ENCODE results near the gene SIPA1L3. TPM values are rescaled to one million over a fixed set of nuclear protein-coding genes. Genes with fewer than 3 reads are reported as not detected.

Gene SIPA1L3
- total and polyA plus RNA-seq, 9 of the 15 experiments (the other 6 are each of a cell fraction or from before 2014, with no cell fraction given), result 0.01 to 6.1 (median 2.5) TPM

GRCh38 chr19:38190061-38190460, 283.1 kb downstream of the SIPA1L3 start:
- CTCF ChIA-PET (ENCODE audit: low intra/inter-chr PET ratio), result no interaction called here
- Histone ChIP-seq H3K36me3 (ENCODE audit: control insufficient read depth, insufficient read depth, low read length) (no peaks in the 10 kb centered on the region), H3K79me2 (ENCODE audit: control insufficient read depth, insufficient read depth, low read length) (no peaks in the 10 kb centered on the region), H3K9me1 (ENCODE audit: control insufficient read depth, insufficient read depth, low read length) (no peaks in the 10 kb centered on the region), H3K9me3 (replicated peaks; ENCODE audit: control insufficient read depth, insufficient read depth, low read depth, low read length) (no peaks in the 10 kb centered on the region), H3K4me3 (no peak overlapping the region), H2AFZ (ENCODE audit: low read depth, low read length) (peak overlapping the region; percentile 37; the same call in 1 of the 2 replicates), H4K20me1 (replicated peaks; ENCODE audit: control insufficient read depth, insufficient read depth, low read length) (no peaks in the 10 kb centered on the region), H3K4me1 (replicated peaks in 1 of 2; ENCODE audit: control insufficient read depth in 2 of 2, insufficient read depth in 2 of 2, low read length in 2 of 2) (peaks cover 0 to 16% of the 10 kb centered on the region in 2 experiments; a peak in 2 of 5 replicates), H3K27ac (ENCODE audit: extremely low read depth, low read depth, low read length) (no peak overlapping the region), H3K4me2 (ENCODE audit: insufficient read depth, low read length) (no peak overlapping the region), H3K27me3 (ENCODE audit: control insufficient read depth in 2 of 2, insufficient read depth in 2 of 2, low read length in 2 of 2) (no peaks in the 10 kb centered on the region; a peak in 2 of 5 replicates), H3K9ac (ENCODE audit: insufficient read depth in 1 of 2, low read depth in 2 of 2, low read length in 2 of 2) (peak overlapping the region in 1 of 2 experiments; percentile 52; a peak in 1 of 4 replicates)
- TF ChIP-seq TAF1 (IDR thresholded peaks at IDR 0.05; ENCODE audit: control insufficient read depth, extremely low read depth, insufficient read depth, low read length, severe bottlenecking), result no peak
- no peak for TF ChIP-seq SRSF7 (optimal IDR thresholded peaks at IDR 0.05; ENCODE audit: low read depth, low read length)
- no peak for TF ChIP-seq CBFA2T2 (conservative IDR thresholded peaks at IDR 0.05)
- TF ChIP-seq MNT (conservative IDR thresholded peaks at IDR 0.05), result no peak
- TF ChIP-seq MTF1 (CRISPR knock-in tag; IDR thresholded peaks at IDR 0.05; ENCODE audit: borderline replicate concordance), result no peak
- no peak for TF ChIP-seq ESRRB (CRISPR knock-in tag; IDR thresholded peaks at IDR 0.05; ENCODE audit: borderline replicate concordance)
- TF ChIP-seq EWSR1 (IDR thresholded peaks at IDR 0.05; ENCODE audit: borderline replicate concordance, low read depth, partially characterized antibody), result no peak
- no peak for TF ChIP-seq ZNF384 (IDR thresholded peaks at IDR 0.05; ENCODE audit: low read depth, low read length)
- TF ChIP-seq HMBOX1 (IDR thresholded peaks at IDR 0.05), result no peak
- TF ChIP-seq PHF20 (IDR thresholded peaks at IDR 0.05; ENCODE audit: partially characterized antibody), result no peak
- no peak for TF ChIP-seq SRSF9 (IDR thresholded peaks at IDR 0.05; ENCODE audit: borderline replicate concordance, low read depth, low read length)
- TF ChIP-seq GATAD2A (IDR thresholded peaks at IDR 0.05), result no peak
- no peak for TF ChIP-seq HOXB6 (CRISPR knock-in tag; IDR thresholded peaks at IDR 0.05; ENCODE audit: borderline replicate concordance)
- 37% methylated on average over 6 of the region's 6 CpGs for WGBS (ENCODE audit: insufficient coverage, low coverage, missing lambda C conversion rate)
- FAIRE-seq (no peak), ATAC-seq (no peak), DNase-seq (ENCODE audit: extremely low read depth in 1 of 4, low spot score in 3 of 4) (peak in 2 of 4 experiments; percentile 40 to 45)
- POLR2A ChIA-PET, result interaction anchor here (0.9 kb wide), 1 partner anchor 20 kb away, joined by 3 read pairs; no protein-coding TSS in a partner anchor
- no TSS peak for BruUV-seq (replicated peaks)
- in situ Hi-C loops (cut with MboI), result no loop called here
- intact Hi-C loops (cut with micrococcal nuclease), result no loop called here

All from K562 (cell line).